OCI-LY3 (cell line): ENCODE measurements around the gene ACP6.

Experiments
- EZH2phosphoT487 ChIP-seq: fragments of 200-600 bp; shearing (Covaris generic); IDR thresholded peaks from 2 replicates; pipeline ENCODE4 v1.6.1; 2018; ENCODE audit warnings: antibody characterized with exemption, mixed run types, low read depth
- TF ChIP-seq, protein P1 (sequence below): fragments of 200-600, 300-600 bp; sonication (generic); IDR thresholded peaks from 2 replicates; pipeline ENCODE4 v1.5.1; 2014; ENCODE audit warnings: antibody characterized with exemption, low read length, low read depth

DNA sequence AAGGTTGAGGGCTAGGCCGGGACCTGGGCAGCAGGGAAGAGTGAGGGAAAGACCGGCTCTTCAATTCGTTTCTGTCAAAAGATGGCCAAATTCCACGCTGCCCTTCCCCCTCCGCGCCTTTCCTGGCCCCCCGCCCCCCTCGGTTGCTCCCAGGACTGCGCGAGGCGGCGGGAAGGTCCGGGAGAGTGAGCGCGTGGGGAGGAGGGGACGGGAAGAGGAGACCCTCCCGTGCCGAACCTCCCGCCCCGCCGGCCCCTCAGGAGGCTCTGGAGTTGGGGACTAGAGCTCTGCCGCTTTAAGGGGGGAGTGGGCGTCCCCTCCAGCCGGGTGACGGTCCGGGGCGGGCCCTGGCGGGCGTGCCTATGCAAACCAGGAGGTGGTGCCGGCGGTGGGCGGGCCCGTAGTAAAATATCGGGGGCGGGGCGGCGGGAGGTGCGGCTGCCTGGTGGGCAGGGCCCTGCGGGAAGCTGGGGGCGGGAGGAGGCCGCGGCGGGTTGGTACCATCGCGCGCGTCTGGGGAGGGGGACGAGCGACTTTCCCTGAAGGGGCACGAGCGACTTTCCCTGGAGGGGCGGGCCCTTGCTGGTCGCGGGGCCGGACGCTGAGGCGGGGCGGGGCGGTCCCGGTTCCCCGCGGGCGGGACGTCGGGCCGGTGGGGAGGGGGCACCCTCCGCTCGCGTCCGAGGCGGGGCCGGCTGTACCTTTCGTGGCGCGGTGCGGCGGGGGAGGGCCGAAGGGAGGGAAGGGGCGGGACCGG is 70.8 kb downstream of the ACP6 start:
- TF ChIP-seq, protein P1, sequence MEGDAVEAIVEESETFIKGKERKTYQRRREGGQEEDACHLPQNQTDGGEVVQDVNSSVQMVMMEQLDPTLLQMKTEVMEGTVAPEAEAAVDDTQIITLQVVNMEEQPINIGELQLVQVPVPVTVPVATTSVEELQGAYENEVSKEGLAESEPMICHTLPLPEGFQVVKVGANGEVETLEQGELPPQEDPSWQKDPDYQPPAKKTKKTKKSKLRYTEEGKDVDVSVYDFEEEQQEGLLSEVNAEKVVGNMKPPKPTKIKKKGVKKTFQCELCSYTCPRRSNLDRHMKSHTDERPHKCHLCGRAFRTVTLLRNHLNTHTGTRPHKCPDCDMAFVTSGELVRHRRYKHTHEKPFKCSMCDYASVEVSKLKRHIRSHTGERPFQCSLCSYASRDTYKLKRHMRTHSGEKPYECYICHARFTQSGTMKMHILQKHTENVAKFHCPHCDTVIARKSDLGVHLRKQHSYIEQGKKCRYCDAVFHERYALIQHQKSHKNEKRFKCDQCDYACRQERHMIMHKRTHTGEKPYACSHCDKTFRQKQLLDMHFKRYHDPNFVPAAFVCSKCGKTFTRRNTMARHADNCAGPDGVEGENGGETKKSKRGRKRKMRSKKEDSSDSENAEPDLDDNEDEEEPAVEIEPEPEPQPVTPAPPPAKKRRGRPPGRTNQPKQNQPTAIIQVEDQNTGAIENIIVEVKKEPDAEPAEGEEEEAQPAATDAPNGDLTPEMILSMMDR, result no peak
- TF ChIP-seq EZH2phosphoT487, result no peak
